Neutrophil (primary cell): Measurements from ENCODE around the gene CNTD1.
"Not testable (repeated sequence)": the region's sequence is repeated elsewhere in the genome, so short reads cannot be mapped to it uniquely, and the experiment has no call there.

Experiments used
- H3K27ac ChIP-seq: fragments of 200-600 bp; sonication (generic); 2 replicates; pipeline ENCODE4 v1.5.1; 2016; ENCODE audit warnings: mild to moderate bottlenecking, moderate library complexity
- H3K27me3 ChIP-seq: fragments of 200-600 bp; sonication (generic); 2 replicates; pipeline ENCODE4 v1.6.0; 2016; ENCODE audit warnings: mild to moderate bottlenecking
- H3K36me3 ChIP-seq: fragments of 200-600 bp; sonication (generic); 2 replicates; pipeline ENCODE4 v1.5.1; 2017
- H3K4me1 ChIP-seq, 2 experiments: fragments of 200-600 bp in 1 of 2; sonication (generic) in 1 of 2; 1 replicate in 1 of 2; 2 replicates in 1 of 2; pipeline versions ENCODE4 v1.5.1 to v1.6.1; 2013 to 2016; ENCODE audit warnings: low read depth in 1 of 2, low read length in 1 of 2, mild to moderate bottlenecking in 1 of 2, moderate library complexity in 1 of 2; ENCODE audit not compliant: control insufficient read depth in 1 of 2, insufficient read depth in 1 of 2
- H3K4me3 ChIP-seq, 2 experiments: fragments of 200-600 bp in 1 of 2; sonication (generic) in 1 of 2; 1 replicate in 1 of 2; 2 replicates in 1 of 2; pipeline ENCODE4 v1.5.1; 2013 to 2016; ENCODE audit warnings: low read depth in 1 of 2, low read length in 1 of 2, mild to moderate bottlenecking in 1 of 2, moderate library complexity in 1 of 2
- H3K9me3 ChIP-seq: fragments of 200-600 bp; sonication (generic); 2 replicates; pipeline ENCODE4 v1.5.1; 2016
- CTCF ChIP-seq: fragments of 200-600 bp; sonication (generic); IDR thresholded peaks from 2 replicates; pipeline ENCODE4 v1.5.1; 2016; ENCODE audit warnings: antibody characterized with exemption

The CNTD1 gene

DNA sequence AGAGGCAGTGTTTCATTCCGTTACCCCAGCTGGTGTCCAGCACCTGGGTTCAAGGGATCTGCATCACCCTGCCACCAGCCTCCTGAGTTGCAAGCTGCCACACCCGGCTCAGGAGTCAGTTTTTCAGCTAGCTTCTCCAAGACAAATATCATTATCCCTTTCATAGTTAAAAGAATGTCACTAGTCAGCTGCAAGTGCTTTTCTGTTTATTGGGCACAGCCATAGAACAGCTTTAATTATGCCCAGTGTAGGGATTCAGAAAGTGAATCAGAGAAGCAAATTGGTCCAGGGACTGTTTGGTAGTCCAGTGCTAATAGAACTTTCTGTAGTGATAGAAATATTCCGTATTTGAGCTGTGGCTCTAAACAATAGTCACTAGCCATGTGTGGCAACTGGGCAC lies 49.4 kb downstream of the CNTD1 start:
- no peaks in the 10 kb centered on the region for H3K27me3 ChIP-seq
- TF ChIP-seq CTCF, result no peak

GRCh38 chr17:42849031-42849430 lies 50.4 kb downstream of the CNTD1 start:
- H3K27ac ChIP-seq, result no peak overlapping the region
- H3K4me3 ChIP-seq, result no peak overlapping the region
- TF ChIP-seq CTCF, result no peak
- H3K9me3 ChIP-seq, result no peaks in the 10 kb centered on the region
- peaks cover 22% of the 10 kb centered on the region for H3K36me3 ChIP-seq
- no peaks in the 10 kb centered on the region for H3K27me3 ChIP-seq
- peaks cover 30 to 36% of the 10 kb centered on the region in 2 experiments for H3K4me1 ChIP-seq

More for the DNA sequence above, 49.4 kb downstream of the CNTD1 start:
- H3K4me1 ChIP-seq, result peaks cover 40 to 41% of the 10 kb centered on the region in 2 experiments
- H3K27ac ChIP-seq, result no peak overlapping the region
- peaks cover 29% of the 10 kb centered on the region for H3K36me3 ChIP-seq
- no peak overlapping the region for H3K4me3 ChIP-seq
- no peaks in the 10 kb centered on the region for H3K9me3 ChIP-seq

DNA sequence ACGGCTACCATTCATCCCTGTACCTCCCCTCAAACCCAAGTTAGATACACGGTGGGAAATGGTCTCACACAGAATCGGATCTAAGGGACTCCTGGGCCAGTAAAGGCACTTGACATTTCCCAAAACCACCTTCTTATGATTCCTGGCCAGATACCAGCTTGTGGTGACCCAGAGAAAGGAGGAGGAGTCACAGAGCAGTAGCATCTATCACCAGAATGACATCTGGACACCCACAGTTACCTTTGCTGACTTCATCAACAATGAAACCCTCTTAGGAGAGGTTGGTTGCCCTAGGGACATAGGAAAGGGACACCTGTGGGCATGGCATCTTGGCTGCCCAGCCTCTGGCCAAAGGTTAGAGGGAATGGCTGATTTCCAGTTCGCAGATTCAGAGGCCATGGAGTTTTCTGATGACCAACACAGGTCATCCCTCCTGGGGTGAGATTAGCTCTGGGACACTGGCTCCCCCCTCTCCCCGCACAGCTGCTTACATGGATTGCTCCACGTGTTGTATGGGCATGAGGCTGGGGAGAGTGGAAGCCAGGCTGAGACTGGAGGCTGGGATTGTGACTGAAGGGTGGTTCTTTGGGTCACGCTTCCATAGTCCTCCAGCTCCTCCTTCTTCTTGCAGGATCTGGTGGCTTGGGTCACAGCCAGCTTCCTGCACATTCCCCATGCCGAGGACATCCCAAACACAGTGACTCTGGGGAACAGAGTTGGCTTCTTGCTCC lies 51.0 kb downstream of the CNTD1 start:
- Histone ChIP-seq H3K27ac (no peak overlapping the region), H3K4me3 (no peak overlapping the region), H3K9me3 (no peaks in the 10 kb centered on the region), H3K27me3 (no peaks in the 10 kb centered on the region), H3K36me3 (peaks cover 16% of the 10 kb centered on the region), H3K4me1 (peaks cover 24 to 30% of the 10 kb centered on the region in 2 experiments)
- no peak for TF ChIP-seq CTCF

DNA sequence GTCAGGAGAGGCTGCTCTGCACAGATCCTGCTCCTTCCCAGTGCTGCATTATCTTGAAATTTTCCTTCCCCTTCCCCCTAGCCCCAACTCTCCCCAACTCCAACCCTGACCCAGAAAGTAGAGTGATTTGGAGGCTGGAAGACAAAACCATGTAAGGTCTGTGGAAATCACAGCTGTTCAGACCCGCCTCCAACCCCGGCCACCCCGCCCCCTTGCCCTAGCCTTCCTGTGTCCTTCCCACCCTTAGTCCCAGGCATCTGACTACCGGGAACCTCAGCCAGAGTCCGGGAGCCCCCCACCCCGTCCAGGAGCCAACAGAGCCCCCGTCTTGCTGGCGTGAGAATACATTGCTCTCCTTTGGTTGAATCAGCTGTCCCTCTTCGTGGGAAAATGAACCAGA lies 52.3 kb downstream of the CNTD1 start, which contains the start of gene AOC3:
Gene AOC3, plus strand, starts transcription at position 246 of the 400 bp plus-strand sequence. Its CDS starts 145 bp downstream, at position 391.
- Histone ChIP-seq H3K27ac (no peak within 1 kb of the TSS), H3K27me3 (no peaks in the 10 kb centered on the region), H3K9me3 (no peaks in the 10 kb centered on the region), H3K4me1 (peaks cover 26 to 34% of the 10 kb centered on the region in 2 experiments), H3K36me3 (peaks cover 3% of the 10 kb centered on the region), H3K4me3 (no peak within 1 kb of the TSS)
- TF ChIP-seq CTCF, result no peak

- H3K4me1 ChIP-seq, result peaks cover 19 to 28% of the 10 kb centered on the region in 2 experiments
- not testable (repeated sequence) for H3K36me3 ChIP-seq, H3K9me3 ChIP-seq, H3K4me3 ChIP-seq, H3K27ac ChIP-seq, H3K27me3 ChIP-seq
Measured at GRCh38 chr17:42851371-42852240, 52.9 kb downstream of the CNTD1 start.

DNA sequence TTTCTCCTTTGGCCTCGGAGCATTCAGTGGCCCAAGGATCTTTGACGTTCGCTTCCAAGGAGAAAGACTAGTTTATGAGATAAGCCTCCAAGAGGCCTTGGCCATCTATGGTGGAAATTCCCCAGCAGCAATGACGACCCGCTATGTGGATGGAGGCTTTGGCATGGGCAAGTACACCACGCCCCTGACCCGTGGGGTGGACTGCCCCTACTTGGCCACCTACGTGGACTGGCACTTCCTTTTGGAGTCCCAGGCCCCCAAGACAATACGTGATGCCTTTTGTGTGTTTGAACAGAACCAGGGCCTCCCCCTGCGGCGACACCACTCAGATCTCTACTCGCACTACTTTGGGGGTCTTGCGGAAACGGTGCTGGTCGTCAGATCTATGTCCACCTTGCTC lies 53.7 kb downstream of the CNTD1 start:
- TF ChIP-seq CTCF, result no peak
- no peaks in the 10 kb centered on the region for H3K36me3 ChIP-seq
- peaks cover 12 to 20% of the 10 kb centered on the region in 2 experiments for H3K4me1 ChIP-seq
- H3K27ac ChIP-seq, result no peak overlapping the region
- no peaks in the 10 kb centered on the region for H3K27me3 ChIP-seq
- H3K9me3 ChIP-seq, result no peaks in the 10 kb centered on the region
- no peak overlapping the region for H3K4me3 ChIP-seq
